GM21515 (cell line): ENCODE results near the gene HPS1.

Source experiments
- ATAC-seq: cut with Tn5 transposase; IDR thresholded peaks from one replicate; pipeline ENCODE4 v1.9.1; 2021; ENCODE audit not compliant: unreplicated experiment

The HPS1 gene

GRCh38 chr10:98465866-98466265, 19.1 kb upstream of the HPS1 start:
- no peak for ATAC-seq

- ATAC-seq, result no peak
Measured at GRCh38 chr10:98463976-98464754, 17.4 kb upstream of the HPS1 start.

DNA sequence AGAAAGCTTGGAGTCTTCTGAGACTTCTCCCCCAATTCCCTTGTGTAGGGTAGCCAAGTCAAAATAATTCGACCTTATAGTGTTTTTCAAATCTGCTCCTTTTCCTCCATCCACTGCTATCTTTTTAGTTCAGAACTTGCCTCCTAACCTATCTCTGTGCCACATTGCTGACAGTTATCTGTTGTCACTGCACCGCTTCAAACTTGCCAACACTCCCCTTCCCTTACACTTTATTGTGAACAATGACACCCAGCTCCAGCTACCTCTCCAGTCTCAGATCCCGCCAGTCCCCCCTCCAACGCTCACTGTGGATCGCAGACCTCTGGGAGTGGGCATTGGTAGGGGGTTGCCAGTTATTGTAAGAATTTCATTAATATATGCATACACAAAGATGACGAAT, 16.3 kb upstream of the HPS1 start:
- ATAC-seq, result no peak

DNA sequence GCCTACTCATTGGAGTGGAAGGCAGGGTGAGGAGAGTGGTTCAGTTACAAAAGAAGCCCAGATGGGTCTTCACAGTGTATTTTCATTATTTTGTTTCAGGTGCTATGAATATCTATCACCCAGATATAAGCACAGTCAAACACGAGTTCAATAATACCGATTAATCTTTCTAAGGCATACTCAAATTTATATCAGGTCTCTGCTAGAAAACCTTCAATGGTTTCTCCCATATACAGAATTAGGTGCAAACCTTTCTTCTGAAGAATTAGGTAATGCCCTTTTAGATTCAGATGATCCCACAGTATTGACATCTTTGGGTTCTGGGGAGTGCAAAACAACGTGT, 14.7 kb upstream of the HPS1 start:
- ATAC-seq, result no peak

GRCh38 chr10:98460837-98461499, 14.2 kb upstream of the HPS1 start:
- no peak for ATAC-seq

GRCh38 chr10:98458809-98459784, 12.4 kb upstream of the HPS1 start:
- ATAC-seq, result no peak

- ATAC-seq, result no peak
Measured at GRCh38 chr10:98457721-98458120, 11.0 kb upstream of the HPS1 start.

DNA sequence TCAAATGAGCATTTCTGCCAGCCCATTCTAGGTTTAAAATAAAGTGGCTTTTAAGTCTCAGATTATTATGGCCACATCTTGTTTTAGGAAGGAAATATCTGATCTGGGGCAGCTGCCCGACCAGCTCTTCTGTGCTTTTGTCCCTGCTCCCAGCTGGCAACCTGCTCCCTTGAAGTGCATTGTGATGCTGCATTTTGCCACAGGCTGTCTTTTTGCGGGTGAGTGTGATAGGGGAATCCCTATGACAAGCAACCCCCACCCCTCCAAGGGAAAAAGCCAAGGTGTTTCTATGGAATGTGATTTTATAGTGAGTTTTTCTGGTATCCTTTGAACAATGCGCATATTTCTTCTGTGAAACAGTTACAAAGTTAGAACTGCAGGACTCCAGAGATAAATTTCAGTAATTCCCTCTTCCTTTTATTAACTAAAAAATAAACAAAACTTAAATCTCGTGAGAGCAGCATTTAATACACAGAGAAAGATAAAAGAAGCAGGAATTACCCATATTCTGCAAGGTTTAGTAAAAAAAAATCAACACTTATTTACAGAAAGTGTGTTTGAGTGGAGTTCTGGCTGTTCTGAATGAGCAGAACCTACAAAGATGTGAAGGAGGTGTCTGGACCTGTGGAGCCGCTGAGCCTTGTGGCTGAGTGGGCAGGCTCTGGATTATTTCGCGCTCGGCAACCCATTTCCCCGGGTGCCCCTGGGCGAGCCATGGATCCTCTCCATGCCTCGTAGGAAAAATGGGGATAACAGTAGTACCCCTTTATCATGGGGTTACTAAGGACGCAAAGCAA, 10.1 kb upstream of the HPS1 start:
- no peak for ATAC-seq

DNA sequence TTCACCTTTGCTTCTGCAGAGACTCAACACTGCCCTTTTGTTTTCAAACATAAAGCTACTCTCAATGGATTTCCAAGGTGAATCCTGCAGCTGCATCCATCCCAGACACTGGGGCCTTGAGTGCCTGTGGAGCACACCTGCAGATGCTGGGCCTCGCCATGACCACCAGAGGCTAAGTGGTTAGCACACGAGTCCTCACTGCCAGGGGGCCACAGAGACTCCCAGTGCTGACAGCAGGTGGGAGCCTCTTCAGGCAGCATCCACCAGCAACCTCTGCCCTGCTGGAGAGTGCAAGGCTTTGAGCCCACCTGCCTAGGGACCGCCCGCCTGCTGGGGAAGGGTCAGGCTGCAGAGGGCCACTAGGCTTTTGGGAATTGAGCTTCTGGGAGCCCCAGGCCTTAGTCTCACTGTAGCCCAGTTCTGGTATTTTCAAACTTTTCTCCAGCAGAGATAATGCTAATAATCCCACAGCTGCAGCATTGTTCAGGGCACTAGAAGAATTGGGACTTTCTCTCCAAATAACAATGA, 9.4 kb upstream of the HPS1 start:
- no peak for ATAC-seq

- ATAC-seq, result no peak
Measured at GRCh38 chr10:98453729-98454128, 7.0 kb upstream of the HPS1 start.

DNA sequence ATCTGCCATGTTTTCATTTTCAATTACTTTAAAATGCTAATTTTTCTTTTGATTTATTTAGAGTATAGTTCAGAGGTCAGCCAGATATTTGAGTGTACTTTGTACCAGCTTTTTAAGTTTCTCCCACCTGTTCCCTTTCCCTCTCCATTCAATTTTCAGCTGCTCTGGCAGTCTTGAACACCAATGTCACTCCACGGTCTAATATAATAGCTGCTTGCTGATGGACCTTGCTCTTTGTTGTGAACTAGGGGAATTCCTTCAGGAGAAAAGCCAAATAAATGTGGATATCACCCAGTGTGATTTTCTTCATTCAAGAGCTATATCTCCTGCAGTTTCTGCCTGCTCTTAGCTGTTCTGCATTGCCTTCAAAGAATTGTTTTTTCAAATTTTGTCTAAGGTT, 3.9 kb upstream of the HPS1 start:
- ATAC-seq, result no peak

GRCh38 chr10:98449287-98449686, 2.6 kb upstream of the HPS1 start:
- no peak for ATAC-seq

GRCh38 chr10:98446151-98446660, 529 bp downstream of the HPS1 start:
- ATAC-seq, result peak; percentile 31

- no peak for ATAC-seq
Measured at GRCh38 chr10:98445200-98445812, 1.4 kb downstream of the HPS1 start.

- no peak for ATAC-seq
Measured at GRCh38 chr10:98444314-98445006, 2.3 kb downstream of the HPS1 start.

DNA sequence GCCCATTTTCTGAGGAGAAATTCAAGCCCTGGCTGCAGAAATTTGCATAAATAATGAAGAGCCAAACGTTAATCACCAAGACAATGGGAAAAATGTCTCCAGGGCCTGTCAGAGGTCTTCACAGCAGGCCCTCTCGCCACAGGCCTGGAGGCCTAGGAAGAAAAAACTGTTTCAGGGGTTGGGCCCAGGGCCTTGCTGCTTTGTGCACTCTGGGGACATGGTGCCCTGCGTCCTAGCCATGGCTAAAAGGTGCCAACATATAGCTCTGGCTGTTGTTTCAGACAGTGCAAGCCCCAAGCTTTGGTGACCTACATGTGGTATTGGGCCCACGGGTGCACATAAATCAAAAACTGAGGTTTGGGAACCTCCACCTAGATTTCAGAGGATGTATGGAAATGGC, 8.0 kb downstream of the HPS1 start:
- no peak for ATAC-seq

DNA sequence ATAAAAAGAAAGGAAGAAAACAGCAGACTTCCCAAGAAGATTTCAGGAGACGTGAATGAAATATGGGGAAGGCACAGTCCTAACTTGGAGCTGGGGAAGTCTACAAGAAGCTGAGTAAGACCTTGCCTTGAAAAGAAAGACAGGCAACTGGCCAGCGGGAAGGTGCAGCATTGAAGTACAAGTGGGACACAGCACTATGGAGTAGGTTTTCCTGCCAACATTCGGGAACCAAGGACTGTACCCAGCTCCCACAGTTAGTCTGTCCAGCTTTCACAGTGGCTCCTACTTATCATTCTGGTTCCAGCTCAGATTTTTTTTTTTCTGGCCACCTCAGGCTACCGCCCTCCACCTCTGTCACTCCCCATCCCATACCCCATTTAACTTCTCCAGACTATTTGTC, 10.0 kb downstream of the HPS1 start:
- no peak for ATAC-seq

GRCh38 chr10:98435178-98435577, 11.6 kb downstream of the HPS1 start:
- no peak for ATAC-seq
